ENCODE results near the gene PSMB10.
A peak's percentile ranks its signal among the peaks of the same experiment; 100 is the strongest.

Gene PSMB10

DNA sequence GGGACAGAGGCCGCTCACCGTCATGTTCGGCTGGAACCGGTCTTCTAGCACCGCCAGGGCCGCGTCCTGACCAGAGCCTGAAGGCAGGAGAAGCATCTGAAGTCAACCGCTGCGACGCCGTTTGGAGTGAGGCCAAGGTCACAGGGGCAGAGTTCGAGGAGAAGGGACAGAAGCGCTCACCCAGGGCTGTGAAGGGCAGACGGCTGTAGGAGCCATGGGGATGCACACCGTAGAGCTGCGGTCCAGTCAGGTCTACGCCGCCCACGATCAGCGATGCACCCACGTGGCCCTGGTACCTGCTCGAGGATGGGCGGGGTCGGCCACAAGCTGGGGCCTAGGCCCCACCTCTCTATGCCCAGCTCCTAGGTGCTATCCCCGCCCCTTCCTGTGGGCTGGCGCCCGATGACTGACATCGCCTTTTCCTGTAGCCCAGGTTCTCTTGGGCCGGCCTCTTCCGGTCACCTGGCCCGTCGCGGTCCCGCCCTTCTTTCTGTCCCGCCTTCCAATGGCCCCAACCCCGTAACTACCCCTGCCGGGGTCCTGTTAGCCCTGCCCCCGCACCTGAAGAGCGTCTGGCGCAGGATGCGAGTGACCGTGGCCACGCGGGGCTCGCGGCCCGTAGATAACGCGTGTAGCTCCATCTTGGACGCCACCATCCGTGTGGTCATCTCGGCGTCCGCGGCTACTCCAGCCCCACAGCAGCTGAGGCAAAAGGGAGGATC, 1.1 kb downstream of the PSMB10 start:
- DNase-seq (ENCODE audit: low read depth in 1 of 2, low spot score in 1 of 2), result peak; percentile 98 to 99
- in situ Hi-C loops (cut with HindIII; ENCODE audit: low pct_unique_long_range_greater_than_20kb, low sequenced_read_pairs), result no loop called here
- TF ChIP-seq JUND (IDR thresholded peaks at IDR 0.05; ENCODE audit: low read depth), result no peak

DNA sequence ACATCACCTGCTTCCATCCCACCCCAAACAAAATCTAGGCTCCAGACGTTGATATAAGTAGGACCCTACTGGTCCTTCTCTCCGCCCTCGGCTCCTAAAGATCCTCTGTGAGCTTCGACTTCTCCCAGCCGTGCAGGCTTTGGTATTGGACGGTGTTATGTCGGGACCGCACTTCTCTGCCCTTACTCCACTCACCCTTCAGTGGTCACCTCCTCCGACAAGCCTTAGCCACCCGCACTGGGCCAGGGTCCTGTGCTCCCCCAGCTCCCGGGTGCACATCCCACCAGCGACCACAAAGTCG, 1.6 kb downstream of the PSMB10 start:
- DNase-seq (ENCODE audit: low read depth in 1 of 2, low spot score in 1 of 2), result no peak
- in situ Hi-C loops (cut with HindIII; ENCODE audit: low pct_unique_long_range_greater_than_20kb, low sequenced_read_pairs), result no loop called here
- TF ChIP-seq JUND (IDR thresholded peaks at IDR 0.05; ENCODE audit: low read depth), result no peak

DNA sequence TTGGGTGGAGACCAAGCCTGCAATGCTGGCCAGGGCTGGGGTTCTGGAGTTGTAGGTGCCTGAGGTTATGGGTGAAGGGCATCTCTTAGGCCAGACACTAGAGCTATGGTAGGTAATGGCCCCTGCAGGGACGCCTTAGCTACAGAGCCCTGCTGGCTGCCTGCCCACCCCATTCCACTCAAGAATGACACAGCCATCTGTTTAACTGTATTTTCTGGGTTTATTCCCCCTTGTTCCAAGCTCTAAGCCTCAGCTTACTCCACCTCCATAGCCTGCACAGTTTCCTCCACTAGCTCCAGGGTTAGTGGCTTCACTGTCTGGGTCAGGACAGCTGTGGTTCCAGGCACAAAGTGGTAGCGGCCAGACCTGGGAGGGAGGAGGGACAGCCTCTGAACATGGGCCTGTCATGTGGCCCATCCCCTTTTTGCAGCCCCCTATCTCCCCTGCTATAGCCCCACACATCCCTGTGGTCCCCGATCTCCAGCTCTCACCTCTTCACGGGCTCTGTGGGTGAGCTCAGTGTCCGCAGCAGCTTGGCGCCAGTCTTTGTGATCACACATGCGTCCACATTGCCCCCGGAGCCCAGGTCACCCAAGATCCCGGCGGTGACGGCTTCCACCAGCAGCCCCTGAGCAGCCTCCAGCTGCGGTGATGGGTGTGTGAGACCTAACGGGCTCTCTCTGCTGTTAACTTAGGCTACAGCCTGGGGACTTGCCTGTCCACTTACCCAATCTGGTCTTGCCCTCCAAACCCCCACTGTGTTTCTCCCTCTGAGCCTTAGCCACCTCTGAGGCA, 2.1 kb downstream of the PSMB10 start:
- DNase-seq (ENCODE audit: low read depth in 1 of 2, low spot score in 1 of 2), result no peak
- in situ Hi-C loops (cut with HindIII; ENCODE audit: low pct_unique_long_range_greater_than_20kb, low sequenced_read_pairs), result no loop called here
- TF ChIP-seq JUND (IDR thresholded peaks at IDR 0.05; ENCODE audit: low read depth), result no peak

DNA sequence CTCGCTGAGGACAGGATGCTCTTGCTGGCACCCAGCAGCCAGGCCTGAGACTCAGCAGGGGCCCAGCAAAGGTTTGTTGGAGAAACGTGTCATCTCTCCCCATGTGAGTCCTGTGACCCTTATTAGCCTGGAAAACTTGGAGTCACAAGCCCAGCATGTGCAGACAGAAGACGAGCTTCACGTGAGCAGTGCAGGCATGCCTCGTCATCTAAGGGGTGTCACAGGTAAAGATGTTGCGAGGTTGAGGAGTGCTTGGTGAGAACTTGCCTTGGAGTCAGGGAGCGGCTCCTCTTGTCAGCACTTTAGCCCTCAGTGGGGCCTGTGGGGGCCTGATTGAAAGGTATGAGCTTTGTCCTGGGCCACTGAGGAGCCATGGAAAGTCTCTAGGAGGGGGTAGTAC, 2.8 kb downstream of the PSMB10 start:
- TF ChIP-seq JUND (IDR thresholded peaks at IDR 0.05; ENCODE audit: low read depth), result no peak
- no peak for DNase-seq (ENCODE audit: low read depth in 1 of 2, low spot score in 1 of 2)
- in situ Hi-C loops (cut with HindIII; ENCODE audit: low pct_unique_long_range_greater_than_20kb, low sequenced_read_pairs), result no loop called here

DNA sequence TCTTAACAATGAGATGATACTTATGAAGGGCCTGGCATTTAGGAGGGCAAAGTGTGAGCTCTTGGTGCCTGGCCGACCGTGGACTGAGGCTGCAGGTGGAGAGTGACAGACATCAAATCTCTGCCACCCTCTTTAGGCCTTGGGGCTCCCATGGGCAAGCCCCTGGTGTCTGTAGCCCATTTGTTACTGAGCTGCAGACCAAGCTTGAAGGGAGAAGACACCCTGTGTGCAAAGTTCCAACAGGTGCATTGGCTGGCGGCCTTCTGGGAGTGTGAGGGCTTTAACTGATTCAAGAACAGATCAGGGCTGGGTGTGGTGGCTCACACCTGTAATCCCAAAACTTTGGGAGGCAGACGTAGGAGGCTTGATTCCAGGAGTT, 4.2 kb downstream of the PSMB10 start:
- in situ Hi-C loops (cut with HindIII; ENCODE audit: low pct_unique_long_range_greater_than_20kb, low sequenced_read_pairs), result no loop called here
- no peak for TF ChIP-seq JUND (IDR thresholded peaks at IDR 0.05; ENCODE audit: low read depth)
- no peak for DNase-seq (ENCODE audit: low read depth in 1 of 2, low spot score in 1 of 2)

DNA sequence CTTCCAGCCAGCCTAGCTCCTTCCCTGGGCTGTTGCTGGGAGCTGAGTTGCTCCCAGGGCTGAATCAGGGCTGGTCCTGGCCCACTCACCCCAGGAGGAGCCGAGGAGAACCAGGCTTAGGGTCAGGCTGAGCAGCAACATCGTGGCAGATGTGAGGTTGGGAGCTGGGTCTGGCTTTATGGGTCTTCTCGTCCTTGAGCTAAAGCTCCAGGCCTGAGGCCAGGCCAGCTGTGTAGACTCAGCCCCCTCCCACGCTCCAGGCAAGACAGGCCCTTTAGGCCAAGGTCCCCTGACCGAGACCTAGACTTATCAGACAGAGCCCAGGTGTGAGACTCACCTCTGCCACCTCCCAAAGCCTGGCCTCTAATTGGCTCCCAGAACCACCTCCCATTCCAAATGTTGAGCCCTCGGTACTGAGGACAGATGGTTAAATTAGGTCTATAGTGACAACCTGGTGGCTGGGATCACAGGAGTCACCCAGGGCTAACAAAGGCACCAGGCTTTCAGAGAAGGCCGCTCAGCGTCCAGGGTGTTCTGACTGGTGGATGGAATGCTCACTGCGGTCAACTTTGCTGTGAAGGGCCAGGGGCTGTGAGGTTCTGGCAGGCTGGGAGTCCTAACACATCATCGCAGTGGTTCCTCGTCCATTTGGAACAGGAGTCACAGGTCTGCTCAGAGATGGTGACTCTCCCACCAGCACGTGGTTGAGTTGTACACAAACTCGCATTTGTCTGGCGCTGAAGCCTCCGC, 4.8 kb downstream of the PSMB10 start, which contains the start of gene CTRL:
TSS of gene CTRL (minus strand) at position 151 of the 750 bp plus-strand sequence. CDS start at position 141, 10 bp downstream.
- TF ChIP-seq JUND (IDR thresholded peaks at IDR 0.05; ENCODE audit: low read depth), result no peak
- no peak for DNase-seq (ENCODE audit: low read depth in 1 of 2, low spot score in 1 of 2)
- in situ Hi-C loops (cut with HindIII; ENCODE audit: low pct_unique_long_range_greater_than_20kb, low sequenced_read_pairs), result no loop called here

DNA sequence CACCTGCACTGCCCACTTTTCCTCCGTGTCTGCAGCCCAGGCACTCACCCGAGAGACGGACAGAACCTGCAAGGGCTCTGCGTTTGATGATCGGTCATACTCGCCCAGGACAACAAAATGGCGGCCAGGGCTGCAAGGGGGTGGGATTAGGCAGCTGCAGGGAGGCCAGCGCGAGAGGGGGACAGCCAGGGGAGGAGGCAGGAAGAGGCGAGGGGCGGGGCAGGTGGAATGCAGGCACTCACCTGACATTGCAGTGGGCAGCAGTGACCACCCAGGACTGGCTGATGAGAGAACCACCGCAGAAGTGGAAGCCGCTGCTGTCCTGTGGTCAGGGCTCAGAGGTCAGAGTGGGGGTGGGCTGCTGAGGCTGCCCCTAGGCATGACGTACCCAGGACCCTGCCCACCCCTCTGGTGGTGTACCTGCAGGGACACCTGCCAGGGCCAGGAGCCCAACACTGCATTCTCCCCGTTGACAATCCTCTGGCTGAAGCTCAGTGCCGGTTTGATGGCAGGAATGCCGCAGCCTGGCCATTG, 5.9 kb downstream of the PSMB10 start:
- no peak for DNase-seq (ENCODE audit: low read depth in 1 of 2, low spot score in 1 of 2)
- no peak for TF ChIP-seq JUND (IDR thresholded peaks at IDR 0.05; ENCODE audit: low read depth)
- in situ Hi-C loops (cut with HindIII; ENCODE audit: low pct_unique_long_range_greater_than_20kb, low sequenced_read_pairs), result no loop called here

DNA sequence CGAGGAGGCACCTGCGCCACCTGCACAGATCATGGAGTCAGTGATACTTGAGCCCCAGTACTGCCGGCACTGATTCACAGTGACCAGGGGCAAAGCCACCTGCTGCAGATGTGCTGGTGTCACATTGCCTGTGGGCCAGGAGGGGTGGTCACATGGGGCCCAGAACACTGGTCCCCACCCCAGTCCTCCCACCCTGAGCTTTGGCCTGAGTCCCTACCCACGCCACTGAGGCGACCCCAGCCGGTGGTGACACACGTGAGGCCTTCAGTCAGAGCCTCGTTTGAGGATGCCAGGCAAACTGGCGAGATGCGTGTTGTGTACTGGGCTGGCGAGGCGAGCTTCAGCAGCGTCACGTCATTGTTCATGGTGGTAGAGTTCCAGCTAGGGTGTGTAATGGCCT, 6.5 kb downstream of the PSMB10 start:
- TF ChIP-seq JUND (IDR thresholded peaks at IDR 0.05; ENCODE audit: low read depth), result no peak
- no peak for DNase-seq (ENCODE audit: low read depth in 1 of 2, low spot score in 1 of 2)
- in situ Hi-C loops (cut with HindIII; ENCODE audit: low pct_unique_long_range_greater_than_20kb, low sequenced_read_pairs), result no loop called here

DNA sequence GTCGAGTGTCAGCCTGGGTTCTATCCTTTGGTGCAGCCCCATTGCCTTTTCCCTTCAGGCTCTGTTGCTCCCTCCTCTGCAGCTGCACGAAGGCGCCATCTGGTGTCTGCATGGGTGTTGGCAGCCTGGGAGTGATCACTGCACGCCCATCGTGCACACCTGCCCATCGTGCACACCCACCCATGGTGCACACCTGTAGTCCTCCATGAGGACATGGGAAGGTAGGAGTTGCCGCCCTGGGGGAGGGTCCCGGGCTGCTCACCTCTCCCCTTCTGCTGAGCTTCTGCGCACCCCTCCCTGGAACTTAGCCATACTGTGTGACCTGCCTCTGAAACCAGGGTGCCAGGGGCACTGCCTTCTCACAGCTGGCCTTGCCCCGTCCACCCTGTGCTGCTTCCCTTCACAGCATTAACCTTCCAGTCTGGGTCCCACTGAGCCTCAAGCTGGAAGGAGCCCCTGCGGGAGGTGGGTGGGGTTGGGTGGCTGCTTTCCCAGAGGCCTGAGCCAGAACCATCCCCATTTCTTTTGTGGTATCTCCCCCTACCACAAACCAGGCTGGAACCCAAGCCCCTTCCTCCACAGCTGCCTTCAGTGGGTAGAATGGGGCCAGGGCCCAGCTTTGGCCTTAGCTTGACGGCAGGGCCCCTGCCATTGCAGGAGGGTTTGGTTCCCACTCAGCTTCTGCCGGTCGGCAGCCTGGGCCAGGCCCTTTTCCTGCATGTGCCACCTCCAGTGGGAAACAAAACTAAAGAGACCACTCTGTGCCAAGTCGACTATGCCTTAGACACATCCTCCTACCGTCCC, 7.9 kb downstream of the PSMB10 start:
- TF ChIP-seq JUND (IDR thresholded peaks at IDR 0.05; ENCODE audit: low read depth), result no peak
- in situ Hi-C loops (cut with HindIII; ENCODE audit: low pct_unique_long_range_greater_than_20kb, low sequenced_read_pairs), result no loop called here
- DNase-seq (ENCODE audit: low read depth in 1 of 2, low spot score in 1 of 2), result peak; percentile 79 to 88

DNA sequence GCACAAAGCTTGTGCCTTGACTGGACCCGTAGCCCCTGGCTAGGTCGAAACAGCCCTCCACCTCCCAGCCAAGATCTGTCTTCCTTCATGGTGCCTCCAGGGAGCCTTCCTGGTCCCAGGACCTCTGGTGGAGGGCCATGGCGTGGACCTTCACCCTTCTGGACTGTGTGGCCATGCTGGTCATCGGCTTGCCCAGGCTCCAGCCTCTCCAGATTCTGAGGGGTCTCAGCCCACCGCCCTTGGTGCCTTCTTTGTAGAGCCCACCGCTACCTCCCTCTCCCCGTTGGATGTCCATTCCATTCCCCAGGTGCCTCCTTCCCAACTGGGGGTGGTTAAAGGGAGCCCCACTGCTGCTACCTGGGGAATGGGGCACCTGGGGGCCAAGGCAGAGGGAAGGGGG, 8.5 kb downstream of the PSMB10 start:
- no peak for TF ChIP-seq JUND (IDR thresholded peaks at IDR 0.05; ENCODE audit: low read depth)
- no peak for DNase-seq (ENCODE audit: low read depth in 1 of 2, low spot score in 1 of 2)
- in situ Hi-C loops (cut with HindIII; ENCODE audit: low pct_unique_long_range_greater_than_20kb, low sequenced_read_pairs), result no loop called here

DNA sequence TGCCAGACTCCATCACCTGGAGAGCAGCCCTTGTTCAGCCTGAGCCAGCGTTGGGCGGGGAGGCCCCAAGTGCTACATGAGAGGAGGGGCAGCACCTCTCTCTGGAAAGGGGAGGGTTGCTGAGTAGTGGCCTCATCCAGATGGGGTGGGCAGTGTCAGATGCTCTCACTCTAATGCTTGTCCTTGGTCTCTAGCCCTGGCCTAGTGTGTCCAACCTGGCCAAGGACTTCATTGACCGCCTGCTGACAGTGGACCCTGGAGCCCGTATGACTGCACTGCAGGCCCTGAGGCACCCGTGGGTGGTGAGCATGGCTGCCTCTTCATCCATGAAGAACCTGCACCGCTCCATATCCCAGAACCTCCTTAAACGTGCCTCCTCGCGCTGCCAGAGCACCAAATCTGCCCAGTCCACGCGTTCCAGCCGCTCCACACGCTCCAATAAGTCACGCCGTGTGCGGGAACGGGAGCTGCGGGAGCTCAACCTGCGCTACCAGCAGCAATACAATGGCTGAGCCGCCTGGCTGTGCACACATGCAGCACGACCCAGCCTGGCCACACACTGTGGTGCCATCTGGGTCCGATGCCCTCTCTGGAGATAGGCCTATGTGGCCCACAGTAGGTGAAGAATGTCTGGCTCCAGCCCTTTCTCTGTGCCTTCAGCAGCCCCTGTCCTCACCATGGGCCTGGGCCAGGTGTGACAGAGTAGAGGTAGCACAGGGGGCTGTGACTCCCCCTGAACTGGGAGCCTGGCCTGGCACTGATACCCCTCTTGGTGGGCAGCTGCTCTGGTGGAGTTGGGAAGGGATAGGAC, 9.3 kb downstream of the PSMB10 start:
- in situ Hi-C loops (cut with HindIII; ENCODE audit: low pct_unique_long_range_greater_than_20kb, low sequenced_read_pairs), result no loop called here
- no peak for TF ChIP-seq JUND (IDR thresholded peaks at IDR 0.05; ENCODE audit: low read depth)
- DNase-seq (ENCODE audit: low read depth in 1 of 2, low spot score in 1 of 2), result no peak

All from T47D (cell line).